Left renal pelvis (tissue), 4 donors: Measurements from ENCODE around the gene UGT1A5. TPM values are rescaled to one million over a fixed set of nuclear protein-coding genes. Genes with fewer than 3 reads are reported as not detected.
"Not testable (repeated sequence)": the region's sequence is repeated elsewhere in the genome, so short reads cannot be mapped to it uniquely, and the experiment has no call there.

Experiments
- DNase-seq, 4 donors: peaks; one replicate each; pipeline ENCODE4 v3.0.0-alpha.2; 2013; ENCODE audit warnings: low read depth in 4 of 4, low spot score in 3 of 4
- polyA plus RNA-seq, 4 donors: library from polyadenylated mRNA; unstranded; fragments of 120-200 nt; gene quantifications; one replicate each; pipeline ENCODE4 v1.2.1, GENCODE V29; 2013; ENCODE audit not compliant: insufficient read length in 4 of 4

The UGT1A5 gene
- polyA plus RNA-seq, 4 donors, result not detected

- DNase-seq, result no peak
Measured at GRCh38 chr2:233745073-233745755, 32.5 kb downstream of the UGT1A5 start.

DNA sequence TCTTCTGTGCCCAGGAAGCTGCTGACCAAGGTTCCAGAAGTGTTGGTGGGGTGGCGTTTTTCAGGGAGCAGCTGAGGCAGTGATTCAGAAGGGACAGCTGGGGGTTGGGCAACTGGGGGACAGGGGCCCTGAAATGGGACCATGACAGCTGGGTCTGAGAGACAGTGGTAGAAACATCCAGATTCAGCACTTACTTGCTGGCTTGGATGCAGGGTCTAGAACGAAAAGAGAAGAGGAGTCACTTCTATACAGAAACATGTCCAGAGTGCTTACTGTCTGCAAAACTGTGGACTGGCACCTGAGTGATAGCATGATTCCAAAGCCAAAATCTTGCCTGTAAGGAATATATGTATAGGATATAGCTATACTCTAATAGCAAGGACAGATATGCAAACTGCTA, 33.1 kb downstream of the UGT1A5 start:
- DNase-seq, result not testable (repeated sequence)

- DNase-seq, result no peak
Measured at GRCh38 chr2:233746475-233747282, 34.0 kb downstream of the UGT1A5 start.

DNA sequence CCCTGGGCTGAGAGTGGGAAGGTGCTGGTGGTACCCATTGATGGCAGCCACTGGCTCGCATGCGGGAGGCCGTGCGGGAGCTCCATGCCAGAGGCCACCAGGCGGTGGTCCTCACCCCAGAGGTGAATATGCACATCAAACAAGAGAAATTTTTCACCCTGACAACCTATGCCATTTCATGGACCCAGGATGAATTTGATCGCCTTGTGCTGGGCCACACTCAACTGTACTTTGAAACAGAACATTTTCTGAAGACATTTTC, 34.5 kb downstream of the UGT1A5 start:
- DNase-seq, result no peak

- DNase-seq, result not testable (repeated sequence)
Measured at GRCh38 chr2:233750689-233751088, 38.0 kb downstream of the UGT1A5 start.

- DNase-seq, result not testable (repeated sequence)
Measured at GRCh38 chr2:233751212-233752009, 38.7 kb downstream of the UGT1A5 start.

- DNase-seq, result no peak
Measured at GRCh38 chr2:233754872-233755611, 42.3 kb downstream of the UGT1A5 start.

DNA sequence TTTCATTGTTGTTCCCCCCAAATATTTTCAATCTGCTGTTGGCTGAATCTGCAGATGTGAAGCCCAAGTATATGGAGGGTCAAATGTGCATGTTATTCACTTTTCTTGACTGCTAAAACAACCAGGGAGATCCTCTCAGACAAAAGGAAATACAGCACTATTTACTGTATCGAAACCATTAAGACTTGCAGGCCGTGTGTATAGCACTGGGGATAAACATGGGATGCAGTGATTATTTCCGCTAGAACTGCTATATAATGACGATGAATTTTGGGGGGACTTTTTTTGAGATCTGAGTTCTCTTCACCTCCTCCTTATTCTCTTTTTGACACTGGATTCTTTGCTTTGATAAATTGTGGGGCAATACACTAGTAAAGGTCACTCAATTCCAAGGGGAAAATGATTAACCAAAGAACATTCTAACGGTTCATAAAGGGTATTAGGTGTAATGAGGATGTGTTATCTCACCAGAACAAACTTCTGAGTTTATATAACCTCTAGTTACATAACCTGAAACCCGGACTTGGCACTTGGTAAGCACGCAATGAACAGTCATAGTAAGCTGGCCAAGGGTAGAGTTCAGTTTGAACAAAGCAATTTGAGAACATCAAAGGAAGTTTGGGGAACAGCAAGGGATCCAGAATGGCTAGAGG, 43.8 kb downstream of the UGT1A5 start:
- DNase-seq, result no peak

DNA sequence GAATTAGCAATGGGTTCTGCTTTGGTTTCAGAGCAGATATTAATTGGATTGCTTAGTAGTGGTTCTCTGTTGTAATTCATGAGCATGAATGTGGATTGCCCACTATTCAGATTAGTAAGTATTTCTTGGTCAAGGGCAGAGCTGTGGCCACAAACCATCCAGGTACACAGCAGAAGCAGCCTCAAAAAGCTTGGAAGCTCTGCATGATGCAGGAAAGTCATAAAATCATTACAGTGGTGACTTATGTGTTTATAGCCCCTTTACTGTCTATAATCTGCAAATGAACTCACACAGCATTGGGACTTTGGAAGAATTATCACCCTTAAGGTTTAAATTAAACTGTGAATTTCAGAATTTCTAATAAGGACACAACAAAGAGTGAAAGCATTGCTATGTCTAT, 45.4 kb downstream of the UGT1A5 start:
- no peak for DNase-seq

- no peak for DNase-seq
Measured at GRCh38 chr2:233758849-233759248, 46.1 kb downstream of the UGT1A5 start.

GRCh38 chr2:233760043-233760442, 47.3 kb downstream of the UGT1A5 start, which contains the start of gene UGT1A1:
UGT1A1 (plus strand) TSS chr2:233760270; CDS start chr2:233760288, 18 bp downstream.
- no peak for DNase-seq

DNA sequence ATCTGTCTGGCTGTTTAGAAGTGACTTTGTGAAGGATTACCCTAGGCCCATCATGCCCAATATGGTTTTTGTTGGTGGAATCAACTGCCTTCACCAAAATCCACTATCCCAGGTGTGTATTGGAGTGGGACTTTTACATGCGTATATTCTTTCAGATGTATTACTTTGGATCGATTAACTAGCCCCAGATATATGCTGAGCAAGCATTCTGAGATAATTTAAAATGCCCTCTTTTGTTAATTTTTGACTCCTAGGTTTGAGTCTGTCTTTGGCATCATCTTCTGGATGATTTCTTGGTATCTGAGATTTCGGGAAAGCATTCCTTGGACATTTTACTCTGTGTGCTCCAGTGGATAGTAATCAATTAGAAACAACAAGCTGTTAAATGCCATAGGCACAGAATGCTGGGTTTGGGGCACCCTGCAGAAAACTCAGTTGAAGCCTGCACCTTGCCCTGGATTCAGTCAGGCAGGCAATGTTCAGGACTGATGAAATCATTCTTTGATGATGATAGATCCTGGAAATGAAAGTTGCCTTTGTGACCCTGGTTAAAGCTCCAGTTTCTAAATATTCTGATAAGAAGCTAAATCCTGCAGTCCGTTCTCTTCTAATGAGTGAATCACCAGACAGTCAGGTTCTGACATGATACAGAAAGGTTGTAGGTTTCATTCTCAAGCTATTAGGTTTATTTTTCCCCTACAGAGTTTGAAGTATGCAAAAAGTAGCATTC, 48.5 kb downstream of the UGT1A5 start:
- no peak for DNase-seq

- DNase-seq, result no peak
Measured at GRCh38 chr2:233764264-233764663, 51.6 kb downstream of the UGT1A5 start.

DNA sequence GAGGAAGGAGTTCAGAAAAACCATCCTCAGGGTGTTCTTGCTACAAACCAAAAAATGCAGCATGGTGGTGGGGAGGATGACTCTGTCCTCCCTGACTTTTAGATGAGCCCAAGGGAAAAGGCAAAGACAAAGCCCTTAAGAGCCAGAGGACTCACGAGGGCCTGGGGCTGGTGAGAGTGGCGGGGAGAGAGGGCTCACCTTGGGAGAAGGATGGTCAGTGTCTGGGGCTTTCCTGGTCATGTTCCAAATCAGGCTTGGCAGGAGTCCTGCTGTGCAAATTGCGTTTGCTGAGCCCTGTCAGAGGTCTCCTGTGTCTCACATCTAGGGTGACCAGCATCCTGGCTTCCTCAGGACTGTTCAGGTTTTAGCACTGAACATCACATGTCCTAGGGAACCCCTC, 52.1 kb downstream of the UGT1A5 start:
- no peak for DNase-seq

DNA sequence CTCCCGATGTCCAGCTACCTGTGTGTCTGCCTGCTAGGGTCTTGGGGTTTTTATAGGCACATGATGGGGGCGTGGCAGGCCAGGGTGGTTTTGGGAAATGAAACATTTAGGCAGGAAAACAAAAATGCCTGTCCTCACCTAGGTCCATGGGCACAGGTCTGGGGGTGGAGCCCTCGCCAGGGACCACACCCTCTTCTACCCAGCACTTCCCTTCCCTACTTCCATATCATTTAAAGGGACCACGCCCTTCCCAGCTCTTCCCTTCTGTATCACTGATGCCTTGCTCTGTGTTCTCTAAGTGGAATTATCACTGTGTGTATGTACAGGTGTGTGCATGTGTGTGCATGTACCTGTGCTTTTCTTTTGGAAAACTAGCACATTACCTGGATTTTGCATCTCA, 53.7 kb downstream of the UGT1A5 start:
- DNase-seq, result no peak

- DNase-seq, result no peak
Measured at GRCh38 chr2:233768076-233768475, 55.4 kb downstream of the UGT1A5 start.

DNA sequence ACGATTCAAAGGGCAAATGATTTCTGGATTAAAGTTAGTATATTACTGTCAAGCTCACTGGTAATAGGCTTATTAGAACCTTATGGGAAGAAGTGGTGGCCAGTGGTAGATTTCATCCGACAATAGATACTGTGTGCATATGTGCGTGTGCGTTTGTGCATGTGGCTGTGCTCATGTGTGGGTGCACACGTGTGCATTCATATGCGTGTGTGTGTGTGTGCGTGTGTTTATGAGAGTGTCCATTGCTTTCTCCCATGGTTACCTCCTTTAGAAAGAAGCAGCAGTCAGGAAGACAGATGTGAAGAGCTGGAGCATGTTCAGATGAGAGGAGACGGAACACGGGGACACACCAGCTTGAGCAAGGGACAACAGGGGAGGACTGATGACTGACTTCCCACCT, 56.6 kb downstream of the UGT1A5 start:
- no peak for DNase-seq

- DNase-seq, result no peak
Measured at GRCh38 chr2:233772153-233772552, 59.4 kb downstream of the UGT1A5 start.

DNA sequence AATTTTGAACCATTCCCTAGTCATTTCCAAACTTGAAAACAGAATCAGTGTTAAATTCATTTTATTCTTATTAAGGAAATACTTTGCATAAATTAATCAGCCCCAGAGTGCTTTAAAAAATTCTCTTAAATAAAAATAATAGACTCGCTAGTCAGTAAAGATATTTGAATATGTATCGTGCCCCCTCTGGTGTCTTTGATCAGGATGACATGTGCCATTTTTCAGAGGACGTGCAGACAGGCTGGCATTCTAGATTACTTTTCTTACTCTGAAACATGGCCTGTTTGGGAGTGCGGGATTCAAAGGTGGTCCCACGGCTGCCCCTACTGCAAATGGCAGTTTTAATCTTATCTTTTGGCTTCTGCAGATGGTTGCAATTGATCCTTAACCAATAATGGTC, 59.9 kb downstream of the UGT1A5 start:
- DNase-seq, result no peak

- DNase-seq, result no peak
Measured at GRCh38 chr2:233773854-233774253, 61.1 kb downstream of the UGT1A5 start.
